LNCaP clone FGC (cell line): Measurements from ENCODE around the gene BICC1.

Experiments
- DNase-seq: peaks from one replicate; pipeline ENCODE4 v3.0.0-alpha.2; 2011; ENCODE audit warnings: low read depth
- H3K4me3 ChIP-seq: 2 replicates; pipeline ENCODE4 v1.5.1; 2011; ENCODE audit warnings: mild to moderate bottlenecking, low read depth, low read length, control low read depth
- CTCF ChIP-seq: IDR thresholded peaks from 2 replicates; pipeline ENCODE4 v1.5.1; 2012; ENCODE audit warnings: mild to moderate bottlenecking; ENCODE audit not compliant: control insufficient read depth, insufficient read depth; ENCODE audit errors: extremely low read depth

Gene BICC1

GRCh38 chr10:58826694-58827093, 314.0 kb downstream of the BICC1 start:
- TF ChIP-seq CTCF = no peak
- H3K4me3 ChIP-seq = no peak overlapping the region
- DNase-seq = no peak

GRCh38 chr10:58827381-58827780, 314.7 kb downstream of the BICC1 start:
- TF ChIP-seq CTCF = no peak
- DNase-seq = no peak
- no peak overlapping the region for H3K4me3 ChIP-seq

DNA sequence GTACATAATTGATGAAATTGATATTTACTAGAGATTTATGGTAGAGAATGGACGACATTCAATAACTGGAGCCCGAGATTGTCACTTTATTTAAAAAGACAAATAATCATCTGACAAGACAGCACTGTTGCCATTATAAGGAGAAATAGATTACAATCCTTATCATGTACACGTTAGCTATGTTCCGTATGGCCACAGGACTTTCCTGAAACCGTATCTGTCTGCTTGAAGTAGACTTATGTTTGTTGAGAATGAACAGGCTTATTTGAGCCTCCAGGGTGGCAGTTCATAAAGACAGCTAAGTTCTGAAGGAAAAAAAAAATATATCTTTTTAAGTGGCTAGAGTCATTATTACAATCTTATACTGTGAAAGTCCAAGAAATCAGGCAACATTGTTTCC, 317.2 kb downstream of the BICC1 start:
- no peak for DNase-seq
- no peak for TF ChIP-seq CTCF
- H3K4me3 ChIP-seq = no peak overlapping the region

- TF ChIP-seq CTCF = no peak
- DNase-seq = no peak
Measured at GRCh38 chr10:58830697-58831096, 318.0 kb downstream of the BICC1 start.

GRCh38 chr10:58833771-58834561, 321.3 kb downstream of the BICC1 start:
- no peak for TF ChIP-seq CTCF
- DNase-seq = no peak

More at GRCh38 chr10:58830697-58831096, 318.0 kb downstream of the BICC1 start:
- H3K4me3 ChIP-seq = no peak overlapping the region

GRCh38 chr10:58836176-58836700, 323.6 kb downstream of the BICC1 start:
- no peak for DNase-seq
- H3K4me3 ChIP-seq = no peak overlapping the region
- TF ChIP-seq CTCF = no peak

More at GRCh38 chr10:58833771-58834561, 321.3 kb downstream of the BICC1 start:
- no peak overlapping the region for H3K4me3 ChIP-seq
